NOMO-1 treated with DMSO at 0.1 percent for 48 hours (cell line): ENCODE measurements around the gene FRY.

ENCODE experiments used
- DNase-seq: peaks from one replicate; lab custom pipeline; 2025; ENCODE audit not compliant: unreplicated experiment; lab: John Stamatoyannopoulos, UW

The FRY gene

DNA sequence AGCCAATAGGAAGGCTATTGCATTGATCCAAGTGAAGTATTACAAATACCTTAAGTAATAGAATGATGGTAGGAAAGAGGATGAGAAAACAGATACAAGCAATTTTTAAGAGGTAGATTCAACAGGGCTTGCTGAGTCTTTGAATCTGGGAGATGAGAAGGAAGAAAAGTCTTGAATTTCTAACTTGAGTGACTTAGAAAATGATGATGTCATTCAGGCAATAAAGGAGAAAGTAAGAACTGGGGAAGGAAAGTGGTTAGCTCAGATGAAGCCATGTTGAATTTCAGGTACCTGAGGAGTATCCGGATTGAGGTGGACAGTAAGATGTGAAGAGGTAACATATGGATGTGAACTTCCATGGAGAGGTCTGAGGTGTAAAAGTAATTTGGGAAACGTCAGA is 15.5 kb upstream of the FRY start:
- no peak for DNase-seq

DNA sequence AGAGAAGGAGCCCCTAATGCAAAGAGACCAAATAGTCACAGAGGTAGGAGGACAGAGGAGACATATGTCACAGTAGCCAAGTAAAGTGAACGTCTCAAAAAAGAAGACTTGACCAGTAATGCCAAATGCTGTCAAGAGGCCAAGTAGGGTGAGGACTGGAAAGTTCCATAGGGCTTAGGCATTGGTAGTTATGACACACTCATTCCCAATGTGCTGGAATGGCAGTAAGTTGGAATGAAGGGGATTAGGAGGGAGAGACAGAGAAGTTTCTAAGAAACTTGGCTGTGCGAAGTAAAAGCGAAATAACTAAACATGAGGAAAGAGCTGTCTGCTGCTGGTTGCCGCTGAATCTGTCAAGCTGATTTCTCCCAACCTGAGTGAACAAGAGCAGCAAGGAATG is 14.9 kb upstream of the FRY start:
- no peak for DNase-seq

- DNase-seq, result peak; percentile 88
These were observed 14.1 kb upstream of the FRY start for GRCh38 chr13:32017474-32017873.

GRCh38 chr13:32019612-32020233 is 11.9 kb upstream of the FRY start:
- DNase-seq, result peak; percentile 72

GRCh38 chr13:32021785-32022184 is 9.8 kb upstream of the FRY start:
- no peak for DNase-seq

GRCh38 chr13:32022311-32022710 is 9.3 kb upstream of the FRY start:
- DNase-seq, result no peak

DNA sequence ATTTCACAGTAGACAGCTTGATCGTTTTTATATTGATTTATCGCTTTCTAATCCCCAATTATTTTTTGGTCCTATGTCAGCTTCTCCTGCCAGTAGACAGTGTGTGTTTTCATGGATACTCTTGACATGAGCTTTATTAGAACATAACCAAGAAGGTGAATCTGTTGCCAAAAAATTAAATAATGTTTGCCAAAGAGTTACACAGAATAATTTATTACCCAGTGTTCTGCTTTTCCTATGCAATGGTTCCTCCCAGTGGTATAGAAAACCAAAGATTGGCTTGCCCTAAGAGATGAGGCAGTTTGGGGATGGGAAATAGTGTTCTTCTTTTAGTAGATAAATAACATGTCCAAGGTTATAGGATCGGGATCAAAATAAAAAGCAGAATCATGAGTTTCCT is 8.5 kb upstream of the FRY start:
- no peak for DNase-seq

DNA sequence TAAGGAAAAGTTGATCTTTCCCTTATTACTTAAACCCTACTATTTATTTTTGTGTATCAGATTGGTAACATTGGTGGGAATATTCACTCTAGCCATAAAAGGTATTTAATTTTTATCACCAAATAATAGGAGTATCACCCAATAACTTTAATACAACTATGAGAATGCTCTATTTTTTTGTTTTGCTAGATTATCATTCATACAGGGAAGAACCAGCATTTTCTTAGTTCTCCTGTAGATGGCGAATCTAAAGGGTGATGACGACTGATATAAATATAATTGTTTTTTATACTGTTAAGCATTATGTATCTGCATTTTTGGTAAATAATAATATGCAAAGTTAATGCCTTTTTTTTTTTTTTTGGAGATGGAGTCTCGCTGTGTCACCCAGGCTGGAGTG is 7.9 kb upstream of the FRY start:
- no peak for DNase-seq

GRCh38 chr13:32024750-32025149 is 6.8 kb upstream of the FRY start:
- no peak for DNase-seq

DNA sequence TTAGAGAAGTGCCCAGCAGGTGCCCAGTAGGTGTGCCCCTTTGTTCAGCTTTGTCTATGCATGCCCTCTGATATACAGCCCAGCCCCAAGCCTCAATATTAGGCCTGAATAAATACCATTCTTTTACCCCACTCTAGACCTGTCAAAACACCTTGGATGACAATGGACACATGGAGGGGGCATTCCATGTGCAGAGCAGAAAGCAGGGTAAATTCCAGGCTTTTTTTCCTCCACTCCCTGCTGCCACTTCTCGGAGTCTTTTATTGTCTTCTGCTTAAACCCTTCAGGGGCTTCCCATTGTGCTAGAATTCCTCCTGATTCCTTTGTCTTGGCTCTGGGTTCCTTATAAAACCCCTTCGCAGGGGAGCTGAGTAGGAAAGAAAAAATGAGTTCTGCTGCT is 5.8 kb upstream of the FRY start:
- DNase-seq, result no peak

DNA sequence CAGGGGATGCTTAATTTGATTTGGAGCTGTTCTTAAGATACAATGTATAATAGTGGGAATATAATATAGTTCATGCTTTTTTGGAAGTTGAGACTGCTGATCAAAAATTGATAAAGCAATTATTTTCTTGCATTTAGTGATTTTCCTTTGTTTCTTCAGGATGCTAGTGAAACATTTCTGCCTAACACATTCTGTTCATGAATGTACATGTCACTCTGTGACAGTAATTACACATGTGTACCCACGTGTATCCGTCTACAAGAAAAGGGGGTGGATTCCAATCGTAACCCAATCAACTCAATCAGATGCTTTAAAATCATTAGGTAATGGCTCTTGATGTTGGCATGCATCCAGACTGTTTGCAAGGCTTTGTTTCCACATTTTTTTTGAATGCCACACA is 5.0 kb upstream of the FRY start:
- no peak for DNase-seq

DNA sequence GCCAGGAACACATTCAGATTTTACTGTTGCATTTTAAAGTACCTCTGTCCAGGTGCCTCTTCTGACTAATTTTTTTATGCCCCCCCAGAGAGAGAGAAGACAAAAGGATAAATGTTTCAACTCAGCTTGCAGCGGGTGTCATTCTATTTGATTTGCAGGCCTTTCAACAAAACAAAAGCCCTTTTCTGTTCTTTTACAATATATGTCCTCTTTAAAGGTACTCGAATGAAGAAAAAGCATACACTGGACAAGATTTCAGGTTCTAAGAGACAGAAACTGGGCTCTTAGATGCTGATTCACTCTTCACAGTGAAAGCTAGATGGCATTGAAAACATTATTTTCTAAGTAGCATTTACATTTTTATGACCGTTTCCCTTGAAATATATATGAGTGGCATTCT is 2.9 kb upstream of the FRY start:
- DNase-seq, result no peak

DNA sequence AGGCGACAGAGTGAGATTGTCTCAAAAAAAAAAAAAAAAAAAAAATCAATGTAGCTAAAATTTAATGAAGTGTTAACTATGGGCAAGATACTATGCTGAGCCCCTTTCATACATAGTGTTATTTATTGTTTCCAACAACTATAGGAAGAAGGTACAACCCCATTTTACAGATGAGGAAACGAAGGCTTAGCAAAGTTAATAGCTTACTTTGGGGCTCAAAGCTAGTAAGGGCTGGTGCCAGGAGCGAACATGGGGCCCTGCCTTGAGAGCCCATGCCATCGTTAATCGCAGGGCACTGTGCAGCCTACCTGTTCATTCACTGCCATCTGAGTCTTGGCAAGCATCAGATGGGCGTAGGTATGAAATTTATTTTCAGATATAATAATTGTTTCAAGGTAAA is 1.9 kb upstream of the FRY start:
- no peak for DNase-seq

DNA sequence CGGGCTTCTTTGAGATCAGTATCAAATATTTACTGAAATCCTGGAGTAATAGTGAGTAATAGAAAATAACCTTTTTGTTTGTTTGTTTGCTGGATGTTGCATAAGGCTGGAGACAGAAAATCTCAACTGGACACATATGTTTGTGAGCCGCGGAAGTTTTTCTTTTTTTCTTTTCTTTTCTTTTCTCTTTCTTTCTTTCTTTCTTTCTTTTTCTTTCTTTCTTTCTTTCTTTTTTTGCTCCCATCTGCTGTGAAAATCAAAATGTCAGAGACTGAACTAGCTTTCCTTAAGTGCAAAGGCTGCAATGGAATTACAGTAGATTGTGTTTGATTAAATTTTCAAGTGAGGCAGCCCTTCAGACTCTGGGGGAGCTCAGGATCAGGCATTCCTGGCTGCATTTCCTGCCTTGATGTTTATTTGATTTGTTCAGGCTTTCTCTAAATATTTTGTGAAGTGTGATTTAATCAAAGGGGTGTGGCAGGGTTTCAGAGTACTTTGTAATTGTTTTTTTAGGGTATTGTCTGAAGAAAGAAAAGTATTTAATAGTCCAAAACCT is 319 bp downstream of the FRY start:
- no peak for DNase-seq

DNA sequence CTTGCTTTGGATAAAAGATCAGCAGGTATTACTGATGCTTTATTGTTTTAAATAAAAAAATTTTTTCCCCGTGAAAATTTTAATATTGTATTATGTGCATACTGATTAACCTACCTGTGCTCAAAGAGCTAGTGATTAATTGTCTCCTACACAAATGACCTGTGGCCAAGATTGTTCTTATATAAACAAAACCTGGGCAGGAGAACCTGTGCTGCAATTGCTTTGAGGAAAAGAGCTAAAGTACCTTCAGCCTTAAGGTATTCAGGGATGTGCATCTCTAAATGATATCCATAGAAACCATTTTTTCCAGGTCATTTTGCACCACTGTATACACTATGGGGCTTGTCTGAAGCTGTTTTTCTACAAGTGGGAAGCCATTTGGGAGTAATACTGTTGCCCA is 1.2 kb downstream of the FRY start:
- DNase-seq, result no peak

DNA sequence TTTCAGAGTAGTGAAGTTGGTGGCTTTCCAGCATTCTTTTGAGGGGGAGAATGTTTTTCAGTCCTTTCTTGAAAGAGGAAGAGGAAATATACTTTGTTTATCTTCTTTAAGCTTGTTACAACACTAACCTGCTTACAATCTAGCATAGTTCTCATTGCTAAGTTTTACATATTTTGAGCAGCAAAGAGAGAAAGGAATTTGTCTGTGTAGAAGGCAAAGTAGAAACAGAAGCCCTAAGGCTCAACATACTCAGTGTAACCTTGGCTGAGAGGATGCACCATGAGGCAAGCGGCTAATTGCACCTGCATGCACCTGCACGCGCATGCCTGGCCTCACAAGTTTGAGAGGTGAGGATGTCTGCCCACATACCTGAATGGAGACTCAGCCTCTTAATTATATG is 2.2 kb downstream of the FRY start:
- peak; percentile 30 for DNase-seq

GRCh38 chr13:32035716-32036115 is 4.1 kb downstream of the FRY start:
- peak; percentile 58 for DNase-seq

DNA sequence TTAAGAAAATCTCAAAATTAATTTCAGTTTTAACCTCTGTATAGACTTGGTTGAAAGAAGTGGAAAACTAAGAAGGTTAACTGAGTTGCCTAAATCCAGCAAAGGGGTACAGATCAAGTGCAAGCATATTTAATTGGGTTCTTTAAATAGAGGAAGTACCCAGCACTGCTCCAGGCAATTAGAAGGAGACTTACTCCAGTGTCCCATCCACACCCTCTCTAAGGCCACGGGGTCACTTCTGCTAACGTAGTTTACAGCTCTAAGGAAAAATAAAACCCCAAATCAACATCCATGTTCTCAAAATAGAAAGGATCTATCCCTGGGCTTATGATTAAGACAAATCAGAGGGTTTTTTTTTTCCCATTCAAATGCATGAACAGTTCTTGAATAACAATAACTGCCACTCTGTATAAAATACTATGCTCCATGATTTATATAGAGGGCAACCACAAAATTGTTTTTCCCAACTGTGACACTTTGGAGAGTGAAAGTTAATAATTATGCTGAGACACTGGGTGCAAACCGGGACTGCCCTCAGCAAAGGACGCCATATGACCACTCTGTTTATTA is 4.6 kb downstream of the FRY start:
- peak; percentile 95 for DNase-seq

- no peak for DNase-seq
These were observed 5.2 kb downstream of the FRY start for GRCh38 chr13:32036757-32037156.

- no peak for DNase-seq
These were observed 5.9 kb downstream of the FRY start for GRCh38 chr13:32037471-32037870.

- DNase-seq, result no peak
These were observed 6.8 kb downstream of the FRY start for GRCh38 chr13:32038343-32038742.

DNA sequence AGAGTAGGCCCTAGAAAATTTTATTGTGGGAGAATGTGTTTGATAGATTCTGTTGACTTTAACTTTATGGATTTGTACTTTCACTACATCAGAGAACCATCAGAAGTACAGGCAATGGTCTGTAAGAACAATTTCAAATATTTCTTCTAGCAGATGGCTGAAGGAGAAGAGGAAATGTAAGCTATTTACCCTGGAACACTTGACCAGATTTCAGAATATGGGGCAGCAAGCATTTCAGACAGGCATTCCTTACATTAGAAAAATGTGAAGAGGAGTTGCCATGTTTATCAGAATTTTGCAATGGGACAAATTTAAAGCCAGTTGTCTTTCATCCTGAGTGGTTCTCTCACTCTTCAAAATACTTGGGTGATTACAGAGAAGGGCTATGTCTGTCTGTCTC is 7.5 kb downstream of the FRY start:
- DNase-seq, result no peak

GRCh38 chr13:32039528-32039927 is 8.0 kb downstream of the FRY start:
- DNase-seq, result no peak
